Nephron progenitor cell (in vitro differentiated cells): ENCODE results near the gene CTAGE9.

Experiments used
- DNase-seq: peaks from one replicate; pipeline ENCODE4 v3.0.0; 2021
- H3K27ac Mint-ChIP-seq: 2 replicates; pipeline ENCODE4 v1.8.0; 2021; ENCODE audit warnings: mild to moderate bottlenecking, moderate library complexity, mixed read lengths
- H3K27me3 Mint-ChIP-seq: 2 replicates; pipeline ENCODE4 v1.8.0; 2021; ENCODE audit warnings: mild to moderate bottlenecking, low read depth, mixed read lengths; ENCODE audit not compliant: poor library complexity
- H3K36me3 Mint-ChIP-seq: 2 replicates; pipeline ENCODE4 v1.8.0; 2021; ENCODE audit warnings: low read depth, mixed read lengths
- H3K4me1 Mint-ChIP-seq: 2 replicates; pipeline ENCODE4 v1.8.0; 2021; ENCODE audit warnings: mixed read lengths
- H3K4me3 Mint-ChIP-seq: 2 replicates; pipeline ENCODE4 v1.8.0; 2021; ENCODE audit warnings: mild to moderate bottlenecking, moderate library complexity, mixed read lengths
- H3K9me3 Mint-ChIP-seq: 2 replicates; pipeline ENCODE4 v1.8.0; 2021; ENCODE audit warnings: mild to moderate bottlenecking, moderate library complexity, mixed read lengths
- CTCF ChIP-seq: fragments of 200-600 bp; sonication (generic); IDR thresholded peaks from 2 replicates; pipeline ENCODE4 v1.5.0; 2021; ENCODE audit warnings: antibody characterized with exemption

Gene CTAGE9

GRCh38 chr6:131669891-131670290, 40.9 kb downstream of the CTAGE9 start:
- no peak for DNase-seq
- no peaks in the 10 kb centered on the region for H3K9me3 Mint-ChIP-seq
- H3K27ac Mint-ChIP-seq = no peak overlapping the region
- H3K36me3 Mint-ChIP-seq = no peaks in the 10 kb centered on the region
- no peaks in the 10 kb centered on the region for H3K27me3 Mint-ChIP-seq
- peaks cover 11% of the 10 kb centered on the region for H3K4me1 Mint-ChIP-seq
- H3K4me3 Mint-ChIP-seq = no peak overlapping the region
- no peak for TF ChIP-seq CTCF

DNA sequence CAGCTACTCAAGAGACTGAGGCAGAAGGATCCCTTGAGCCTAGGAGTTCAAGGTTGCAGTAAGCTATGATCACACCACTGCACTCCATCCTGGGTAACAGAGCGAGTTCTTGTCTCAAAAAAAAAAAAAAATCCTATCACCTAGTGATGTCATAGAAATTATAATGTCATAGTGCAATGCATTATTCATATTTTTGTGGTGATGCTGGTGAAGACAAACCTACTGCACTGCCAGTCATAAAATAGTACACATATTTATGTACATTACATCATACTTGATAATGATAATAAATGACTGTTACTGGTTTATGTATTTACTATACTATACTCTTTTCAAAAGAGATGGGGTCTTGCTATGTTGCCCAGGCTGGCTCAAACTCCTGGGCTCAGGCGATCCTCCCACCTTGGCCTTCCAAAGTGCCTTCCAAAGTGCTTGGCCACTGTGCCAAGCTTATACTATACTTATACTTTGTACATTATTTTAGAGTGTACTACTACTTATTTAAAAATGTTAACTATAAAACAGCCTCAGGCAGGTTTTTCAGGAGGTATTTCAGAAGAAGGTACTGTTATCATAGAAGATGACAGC, 47.1 kb downstream of the CTAGE9 start:
- H3K4me3 Mint-ChIP-seq = no peak overlapping the region
- no peak overlapping the region for H3K27ac Mint-ChIP-seq
- H3K4me1 Mint-ChIP-seq = peaks cover 11% of the 10 kb centered on the region
- H3K27me3 Mint-ChIP-seq = no peaks in the 10 kb centered on the region
- no peaks in the 10 kb centered on the region for H3K36me3 Mint-ChIP-seq
- no peaks in the 10 kb centered on the region for H3K9me3 Mint-ChIP-seq
- no peak for TF ChIP-seq CTCF
- no peak for DNase-seq

DNA sequence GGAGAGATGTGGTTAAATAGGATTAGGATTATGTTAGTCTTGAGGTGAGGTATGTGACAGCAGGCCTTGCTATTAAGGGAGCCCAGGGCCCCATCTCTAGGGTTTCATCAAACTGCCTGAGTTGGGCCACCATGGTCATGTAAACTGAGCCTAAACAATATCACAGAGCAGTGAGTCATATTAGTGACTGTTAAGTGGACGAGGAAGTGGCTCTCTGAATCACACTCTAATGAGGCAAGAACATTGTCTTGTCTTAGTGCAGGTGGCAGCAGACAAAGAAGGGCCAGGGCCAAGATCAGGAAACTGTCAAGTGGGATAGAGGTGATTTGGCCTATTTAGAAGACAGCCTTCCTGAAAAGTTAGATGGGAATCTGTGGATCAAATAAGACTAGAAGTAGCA, 50.6 kb downstream of the CTAGE9 start:
- no peaks in the 10 kb centered on the region for H3K9me3 Mint-ChIP-seq
- no peak for DNase-seq

More for the DNA sequence above, 50.6 kb downstream of the CTAGE9 start:
- no peak overlapping the region for H3K4me3 Mint-ChIP-seq
- H3K27ac Mint-ChIP-seq = no peak overlapping the region
- peaks cover 2% of the 10 kb centered on the region for H3K27me3 Mint-ChIP-seq
- no peak for TF ChIP-seq CTCF
- no peaks in the 10 kb centered on the region for H3K36me3 Mint-ChIP-seq
- H3K4me1 Mint-ChIP-seq = no peaks in the 10 kb centered on the region
